Midbrain (tissue), 1 donor: ENCODE results near the gene PGLYRP3.

Source experiments
- DNase-seq: peaks from one replicate; lab custom pipeline; 2025; lab: John Stamatoyannopoulos, UW

PGLYRP3 gene

DNA sequence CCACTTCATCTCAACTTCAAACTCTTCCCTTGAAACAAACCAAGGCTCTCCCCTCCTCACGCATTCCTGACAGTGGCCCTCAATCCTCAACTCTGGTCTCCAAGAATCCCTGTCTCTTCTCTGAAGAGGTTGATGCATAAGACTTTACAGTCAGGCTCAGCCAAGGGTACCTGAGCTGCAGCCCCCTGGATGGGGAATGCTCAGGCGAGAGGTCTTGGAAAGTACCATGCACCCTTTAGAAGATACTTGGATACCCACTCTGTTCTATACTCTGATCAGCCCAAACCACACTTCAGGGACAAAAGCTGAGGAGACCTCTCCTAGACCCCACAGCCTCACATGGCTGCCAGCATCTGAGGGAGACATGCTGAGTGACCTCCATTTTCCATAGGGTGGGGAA is 536 bp upstream of the PGLYRP3 start:
- DNase-seq, result no peak

DNA sequence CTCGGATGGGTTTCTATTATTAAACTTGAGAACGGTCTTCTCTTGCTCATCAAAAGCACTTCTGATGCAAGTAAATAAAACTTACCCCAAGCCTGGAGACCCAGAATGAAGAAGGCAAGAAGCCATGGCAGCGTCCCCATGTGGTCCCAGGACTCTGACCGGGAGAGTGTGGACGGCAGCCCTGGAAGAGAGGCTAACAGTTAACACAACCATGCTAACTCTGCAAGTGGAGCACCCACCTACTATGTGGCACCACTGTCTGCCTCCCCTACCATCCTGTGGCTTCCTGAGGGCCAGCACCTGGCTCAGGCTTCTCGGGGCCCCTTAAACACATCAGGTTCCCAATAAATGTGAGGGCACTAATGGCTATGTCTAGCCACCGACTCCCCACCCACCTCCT is 2.2 kb downstream of the PGLYRP3 start:
- DNase-seq, result no peak

DNA sequence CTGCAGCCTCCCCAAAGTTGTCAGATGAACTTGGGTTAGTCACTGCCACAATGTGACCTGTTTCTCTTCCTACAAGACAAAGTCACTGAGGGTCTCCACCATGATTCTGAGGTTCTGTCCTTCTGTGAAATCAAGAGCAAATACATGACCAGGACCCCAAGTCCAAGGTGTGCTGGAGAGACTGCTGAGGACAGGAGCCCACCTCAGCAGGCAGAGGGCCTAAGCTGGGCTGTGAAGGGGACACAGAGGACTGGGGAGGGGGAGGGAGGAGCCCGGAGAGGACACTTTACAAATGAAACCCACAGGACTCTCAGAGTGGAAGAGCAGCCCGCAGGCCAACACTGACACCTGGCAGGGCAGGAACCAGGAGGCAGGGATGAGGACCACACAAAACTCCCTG is 3.3 kb downstream of the PGLYRP3 start:
- no peak for DNase-seq

DNA sequence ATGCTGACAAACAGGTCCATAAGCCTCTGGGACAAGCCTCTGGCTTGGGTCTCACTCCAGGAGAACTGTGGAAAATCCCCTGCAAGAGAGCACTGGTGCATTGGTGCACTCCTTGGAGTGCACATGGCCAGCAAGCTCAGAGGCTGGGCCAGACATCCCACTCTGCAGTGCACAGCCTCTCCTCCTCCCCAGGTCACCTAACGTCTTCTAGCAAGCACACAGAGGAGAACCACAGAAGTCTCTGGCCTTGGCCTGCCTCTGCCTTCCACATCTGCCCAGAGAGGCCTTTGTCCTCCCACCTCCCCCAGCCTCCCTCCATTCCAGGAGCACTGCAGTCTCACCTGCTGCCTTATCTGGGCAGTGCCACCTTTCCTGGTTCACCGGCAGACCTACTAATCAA is 4.2 kb downstream of the PGLYRP3 start:
- DNase-seq, result no peak

DNA sequence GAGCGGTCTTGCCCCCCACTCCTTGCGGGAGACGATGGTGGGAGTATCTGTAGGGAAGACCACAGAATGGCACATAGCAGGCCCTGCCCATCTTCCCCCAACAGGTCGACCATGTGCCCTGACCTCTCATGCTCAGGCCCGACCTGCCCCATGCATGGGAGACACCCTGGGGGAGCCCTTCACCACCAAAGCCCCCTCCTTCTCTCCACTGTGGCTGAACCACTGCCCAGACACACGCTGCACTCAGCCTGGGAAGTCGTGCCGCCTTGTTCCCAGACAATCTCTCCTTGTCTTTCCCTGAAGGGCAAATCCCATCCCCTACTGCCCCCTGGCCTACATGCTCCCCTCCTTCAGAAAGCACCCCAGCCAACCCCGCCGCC is 5.5 kb downstream of the PGLYRP3 start:
- no peak for DNase-seq

DNA sequence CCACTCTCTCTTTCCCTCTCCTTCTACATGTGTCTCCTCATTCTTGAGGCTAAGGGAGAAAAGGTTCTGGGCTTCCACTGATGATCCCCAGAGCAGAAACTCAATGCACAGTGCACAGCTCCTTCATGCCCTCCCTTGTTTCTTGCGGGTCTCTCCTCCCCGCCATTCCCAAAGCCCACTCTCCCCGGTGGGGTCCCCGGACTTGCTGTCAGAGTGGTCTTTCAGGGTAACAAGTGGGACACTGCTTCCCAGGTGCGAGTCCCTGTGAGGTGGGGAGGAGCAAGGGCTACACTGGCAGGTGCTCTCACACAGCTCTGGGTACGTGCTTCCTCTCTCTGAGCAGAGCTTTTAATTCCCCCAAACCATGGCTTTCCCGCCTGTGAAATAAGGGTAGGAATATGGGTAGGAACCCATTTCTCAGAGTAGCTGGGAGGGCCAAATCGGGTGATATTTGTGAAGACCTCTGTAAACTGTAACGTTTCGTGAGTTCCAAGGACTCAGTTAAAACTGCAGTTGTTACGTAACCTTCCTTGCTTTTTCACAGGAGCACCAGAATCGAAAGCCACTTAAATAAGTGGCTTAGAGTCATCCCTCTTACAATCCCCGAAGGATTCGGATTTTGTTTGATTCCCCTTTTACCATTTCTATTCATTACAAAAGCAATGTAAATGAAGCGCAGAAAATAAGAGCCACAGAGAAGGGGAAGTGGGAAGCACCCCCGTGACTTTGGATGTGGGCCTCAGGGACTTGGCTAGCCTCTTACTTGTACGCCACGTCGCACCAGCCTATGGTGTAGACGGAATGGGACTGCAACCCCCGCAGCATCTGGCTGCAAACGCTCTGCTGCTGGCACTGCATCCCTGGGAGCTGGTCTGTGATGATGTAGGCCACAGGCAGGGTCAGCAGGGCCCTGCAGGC is 6.2 kb downstream of the PGLYRP3 start:
- no peak for DNase-seq

DNA sequence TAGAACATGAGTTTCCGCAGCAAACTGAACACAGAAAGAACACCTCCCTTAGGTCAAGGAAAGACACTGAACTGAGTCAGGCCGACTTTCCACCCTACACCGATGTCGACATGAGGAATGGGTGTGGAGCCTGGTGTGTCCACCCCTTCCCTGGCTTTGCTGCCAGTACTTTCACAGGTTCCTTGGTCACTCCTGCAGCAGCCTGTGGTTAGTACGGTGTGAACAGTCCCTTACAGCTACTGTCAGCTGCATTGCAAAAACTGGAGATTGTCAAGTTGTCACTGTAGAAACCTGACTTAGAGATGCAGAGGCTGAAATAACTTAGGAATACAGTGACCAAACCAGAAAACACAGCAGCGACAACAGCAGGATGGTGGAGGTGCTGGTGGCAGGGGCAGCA is 7.1 kb downstream of the PGLYRP3 start:
- no peak for DNase-seq

DNA sequence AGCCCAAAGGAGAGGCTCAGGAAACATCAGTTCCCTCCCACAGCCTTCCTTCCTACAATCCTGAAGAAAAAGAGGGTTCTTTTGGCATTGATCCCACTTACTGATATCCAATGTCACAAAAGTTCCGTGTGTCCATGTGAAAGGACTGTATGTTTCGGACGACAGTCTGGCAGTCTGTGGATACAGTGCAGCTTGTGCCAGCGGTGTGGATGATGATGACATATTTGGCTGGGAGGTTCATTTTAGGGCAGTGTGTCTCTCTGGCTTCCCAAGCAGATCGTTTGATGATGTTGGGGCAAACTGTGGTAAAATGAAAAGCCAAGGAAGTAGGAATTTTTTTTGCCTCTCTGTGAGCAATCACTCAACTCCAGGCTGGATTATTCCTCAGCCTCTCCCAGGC is 10.4 kb downstream of the PGLYRP3 start:
- no peak for DNase-seq

DNA sequence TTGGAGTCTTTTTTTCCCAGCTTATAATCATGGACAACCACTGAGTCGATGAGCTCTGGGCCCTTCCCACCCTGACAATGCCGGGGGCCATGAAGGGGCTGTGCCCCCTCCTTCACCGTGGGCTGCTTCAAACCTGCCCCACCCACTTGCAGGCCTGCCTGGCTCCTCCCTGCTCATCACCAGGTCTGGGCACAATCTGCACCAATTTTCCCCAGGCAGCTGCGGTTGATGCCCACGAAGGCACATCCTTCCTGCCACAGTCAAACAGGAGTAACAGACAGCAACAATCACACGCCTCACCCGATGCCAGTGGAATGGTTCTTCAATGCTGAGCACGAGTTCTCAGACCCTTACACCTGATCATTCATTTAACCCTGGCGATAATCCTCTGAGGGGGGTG is 18.9 kb downstream of the PGLYRP3 start:
- no peak for DNase-seq

DNA sequence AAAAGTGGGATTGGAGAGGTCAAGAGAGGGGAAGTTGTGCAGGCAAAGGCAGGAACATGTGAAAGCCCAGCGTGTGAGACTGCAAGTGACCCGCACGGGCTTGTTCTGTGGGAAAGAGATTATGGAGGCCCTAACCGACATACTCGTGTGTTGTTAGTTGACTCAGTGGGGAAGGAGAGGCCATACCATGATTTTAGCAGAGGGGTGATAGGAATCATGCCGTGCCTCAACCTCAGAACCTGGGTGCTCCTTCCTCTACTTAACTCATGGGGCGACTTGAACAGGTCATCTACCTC is 19.3 kb downstream of the PGLYRP3 start:
- DNase-seq, result no peak

DNA sequence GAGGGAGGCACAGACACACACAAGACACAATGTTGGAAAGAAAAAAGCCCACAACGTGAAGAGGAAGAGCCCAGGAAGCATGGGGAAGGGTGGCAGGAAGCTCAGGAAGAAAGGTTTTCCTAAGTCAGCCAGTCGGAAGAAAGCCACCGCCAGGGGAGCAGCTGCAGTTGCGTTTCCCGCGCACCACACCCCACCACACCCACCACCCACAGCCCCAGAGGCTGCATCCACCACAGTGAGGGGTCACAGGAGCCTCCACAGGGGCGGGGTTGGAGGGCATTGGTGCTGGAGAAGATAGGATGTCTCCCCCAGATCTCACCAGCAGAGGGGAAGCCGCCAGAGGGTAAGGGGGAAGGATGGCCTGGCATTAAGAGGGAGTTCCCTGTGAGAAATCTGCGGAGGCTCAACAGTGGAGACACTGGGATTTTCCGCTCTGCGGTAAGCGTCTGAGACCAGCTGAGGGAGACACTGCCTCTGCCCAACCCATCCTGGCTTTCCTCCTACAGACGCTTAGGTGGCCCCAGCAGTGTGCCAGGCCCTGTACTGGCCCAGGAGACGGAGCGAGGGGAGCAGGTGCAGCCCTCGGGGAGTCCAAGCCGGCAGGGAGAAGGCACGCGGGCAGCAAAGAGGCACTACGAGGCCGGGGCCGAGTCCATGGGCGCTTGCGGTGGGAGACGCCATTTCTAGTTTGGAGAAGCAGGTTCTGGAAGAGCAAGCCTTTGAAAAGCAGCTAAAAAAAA is 19.8 kb downstream of the PGLYRP3 start:
- no peak for DNase-seq

DNA sequence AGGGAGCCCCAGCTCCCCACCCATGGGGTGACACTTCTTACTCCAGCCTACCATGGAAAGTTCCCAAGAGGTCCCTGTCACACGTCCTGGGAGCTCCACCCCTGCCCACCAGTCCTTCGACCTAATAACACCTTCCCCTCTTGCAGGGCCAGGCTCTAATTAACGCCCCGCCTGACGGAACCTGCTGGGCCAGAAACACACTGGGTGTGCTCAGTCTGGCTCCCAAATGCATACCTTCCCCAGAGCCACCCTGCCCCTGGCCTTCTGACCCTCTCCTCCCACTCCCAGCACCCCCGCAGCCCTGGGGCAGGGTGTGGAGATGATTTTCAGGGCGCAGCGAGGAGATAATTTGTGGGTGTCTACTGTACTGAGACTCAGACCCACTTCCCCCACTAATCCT is 20.6 kb downstream of the PGLYRP3 start:
- no peak for DNase-seq

DNA sequence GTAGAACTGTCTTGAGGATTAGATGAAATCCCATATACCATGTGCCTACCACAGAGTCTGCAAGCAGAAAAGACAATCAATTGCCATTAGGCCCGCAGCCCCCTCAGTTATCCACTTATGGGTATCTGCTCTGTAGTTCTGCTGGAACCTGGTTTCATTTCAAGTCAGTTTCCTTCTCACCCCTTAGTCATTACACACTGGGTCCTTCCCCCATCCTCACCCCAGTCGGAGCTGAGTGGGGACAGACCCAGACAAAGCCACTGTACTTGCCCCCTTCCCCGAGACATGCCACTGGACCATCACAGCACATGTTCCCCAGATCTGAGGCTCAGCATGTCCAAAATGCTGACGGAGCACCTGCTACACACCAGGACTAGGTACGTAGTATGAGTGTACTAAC is 21.2 kb downstream of the PGLYRP3 start:
- no peak for DNase-seq

DNA sequence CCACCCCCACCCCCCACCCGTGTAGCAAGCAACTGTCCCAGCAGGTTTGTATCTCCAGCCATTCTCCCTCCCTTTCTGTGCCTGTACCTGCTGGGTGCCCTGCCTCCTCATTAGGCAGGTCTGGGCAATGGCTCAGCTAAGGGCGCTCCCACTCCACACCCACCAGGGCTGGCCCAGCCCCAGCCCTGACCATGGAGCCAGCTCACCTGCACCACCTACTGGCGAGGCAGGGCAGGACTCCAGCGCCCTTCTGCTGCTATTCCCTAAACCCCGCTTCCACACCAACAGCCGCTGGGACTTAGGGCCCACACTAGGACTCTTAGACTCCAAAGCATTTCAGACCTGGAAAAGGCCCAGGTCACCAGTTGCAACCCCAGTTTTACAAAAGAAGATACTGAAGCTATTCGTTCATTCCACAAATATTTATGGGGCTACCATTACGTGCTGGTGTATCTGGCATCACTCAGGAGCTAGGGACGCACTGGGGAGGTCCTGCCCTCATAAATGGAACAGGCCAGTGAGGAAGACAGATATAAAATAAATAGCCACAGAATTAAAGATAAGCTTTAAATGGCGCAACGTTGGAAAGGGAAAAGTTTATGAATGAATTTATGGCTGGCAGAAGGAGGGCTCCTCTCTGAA is 24.0 kb downstream of the PGLYRP3 start:
- DNase-seq, result no peak

DNA sequence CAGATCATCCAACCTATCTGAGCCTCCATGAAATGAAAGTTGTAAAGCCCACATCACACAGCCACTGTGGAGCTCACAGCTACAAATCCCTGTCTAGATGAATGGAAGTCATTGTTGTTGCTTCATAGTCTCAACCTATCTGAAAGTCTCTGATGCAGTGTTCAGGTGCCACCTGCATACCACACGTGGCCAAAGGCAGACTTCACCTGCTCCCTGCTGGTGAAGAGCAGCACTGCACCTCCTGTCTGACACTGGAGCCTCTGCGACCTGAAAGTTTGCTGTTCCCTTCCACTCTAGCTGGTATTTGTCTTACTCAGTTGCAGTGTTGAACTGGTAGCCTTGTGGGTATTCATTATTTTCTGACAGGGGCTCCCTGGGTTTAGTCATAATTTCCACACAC is 34.9 kb downstream of the PGLYRP3 start:
- no peak for DNase-seq

DNA sequence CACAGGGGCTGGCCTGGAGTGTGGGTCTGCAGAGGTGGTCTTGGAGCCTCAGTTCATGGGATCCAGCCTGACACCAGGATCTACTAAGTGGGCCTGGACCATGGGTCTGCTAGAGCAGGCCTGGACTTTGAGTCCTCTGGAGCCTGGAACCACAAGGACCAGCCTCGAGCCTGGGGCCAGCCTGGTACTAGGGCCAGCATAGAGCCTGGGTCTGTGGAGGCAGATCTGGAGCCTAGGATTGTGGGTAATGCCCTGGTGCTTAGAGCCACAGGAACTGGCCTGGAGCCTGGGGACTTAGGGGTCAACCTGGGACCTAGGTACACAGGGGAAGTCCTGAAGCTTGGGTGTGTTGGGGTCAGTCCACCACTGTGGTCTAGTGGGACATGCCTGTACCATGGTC is 40.6 kb downstream of the PGLYRP3 start:
- DNase-seq, result no peak

DNA sequence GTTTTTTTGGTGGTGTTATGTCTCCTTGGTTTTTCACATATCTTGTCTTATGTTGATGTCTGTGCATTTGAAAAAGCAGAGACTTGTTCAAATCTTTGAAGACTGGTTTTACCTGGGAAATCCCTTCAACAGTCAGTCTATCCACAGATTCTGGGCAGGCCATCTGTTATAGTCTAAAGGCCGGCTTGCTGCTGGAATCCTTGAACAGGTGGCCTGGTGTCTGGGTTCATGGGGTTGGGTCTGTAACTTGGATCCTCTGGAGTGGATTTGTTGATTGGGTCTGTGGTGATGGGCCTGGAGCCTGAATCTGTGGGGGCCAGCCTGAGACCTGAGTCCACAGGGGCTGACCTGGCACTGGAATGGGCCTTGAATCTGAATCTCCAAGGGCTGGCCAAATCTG is 41.0 kb downstream of the PGLYRP3 start:
- no peak for DNase-seq

DNA sequence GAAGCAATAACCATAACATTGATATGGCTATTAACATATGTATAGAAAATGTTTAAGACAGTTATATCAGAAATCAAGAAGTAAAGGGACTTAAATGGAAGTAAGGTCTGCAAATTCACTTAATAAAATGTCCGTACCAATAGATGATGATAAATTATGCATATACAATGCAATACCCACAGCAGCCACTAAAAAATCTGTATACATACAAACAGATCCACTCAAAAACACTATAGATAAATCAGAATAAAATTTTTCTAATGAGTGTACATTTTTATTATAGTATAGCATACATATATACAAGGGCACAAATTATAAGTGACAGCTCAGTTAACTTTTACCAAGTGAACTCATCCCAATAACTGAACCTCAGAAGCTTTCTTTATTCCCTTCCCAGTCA is 47.3 kb downstream of the PGLYRP3 start:
- DNase-seq, result no peak

DNA sequence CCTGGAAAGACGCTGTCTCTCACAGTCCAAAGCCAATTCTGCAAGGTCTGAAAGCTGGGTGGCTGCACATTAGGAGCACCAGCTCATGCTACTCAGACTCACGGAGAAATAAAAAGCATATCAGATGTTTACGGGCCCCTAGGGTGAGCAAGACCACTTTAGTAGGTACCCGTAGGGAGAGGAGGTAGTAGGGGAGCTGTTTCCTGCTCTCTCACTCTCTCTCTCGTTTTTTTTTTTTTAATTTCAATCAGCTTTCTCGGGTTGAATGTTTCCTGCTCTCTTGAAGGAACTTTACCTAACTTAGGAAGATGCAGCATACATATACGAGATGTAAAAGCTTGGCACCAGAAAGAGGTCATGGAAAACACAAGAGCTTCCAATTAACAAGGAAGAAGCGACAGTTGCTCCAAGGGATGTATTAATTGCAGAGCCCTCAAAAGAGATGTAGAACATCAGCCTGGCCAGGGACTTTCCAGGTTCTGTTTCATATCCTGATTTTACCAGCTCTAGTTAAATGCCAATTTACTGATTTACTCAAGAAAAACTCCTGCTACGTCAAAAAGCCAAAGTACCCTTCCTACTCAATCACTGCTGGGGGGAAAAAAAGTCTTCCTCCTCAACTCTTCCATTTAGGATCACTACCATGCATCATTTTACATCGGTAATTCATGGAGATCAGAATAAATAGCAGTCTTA is 50.1 kb downstream of the PGLYRP3 start:
- no peak for DNase-seq

DNA sequence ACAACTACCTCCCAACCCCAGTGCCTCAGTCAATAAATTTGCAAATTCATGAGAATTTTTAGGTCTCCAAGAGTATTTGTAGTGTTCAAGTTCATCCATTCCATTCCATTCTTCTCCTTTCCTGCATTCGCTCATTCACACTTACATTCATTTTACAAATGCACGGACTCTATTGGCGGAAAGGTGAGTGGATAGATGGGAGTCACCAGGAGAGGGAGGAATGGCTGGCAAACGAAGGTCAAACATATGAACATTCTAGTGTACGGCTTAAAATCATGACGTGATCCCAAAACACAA is 50.7 kb downstream of the PGLYRP3 start:
- no peak for DNase-seq

DNA sequence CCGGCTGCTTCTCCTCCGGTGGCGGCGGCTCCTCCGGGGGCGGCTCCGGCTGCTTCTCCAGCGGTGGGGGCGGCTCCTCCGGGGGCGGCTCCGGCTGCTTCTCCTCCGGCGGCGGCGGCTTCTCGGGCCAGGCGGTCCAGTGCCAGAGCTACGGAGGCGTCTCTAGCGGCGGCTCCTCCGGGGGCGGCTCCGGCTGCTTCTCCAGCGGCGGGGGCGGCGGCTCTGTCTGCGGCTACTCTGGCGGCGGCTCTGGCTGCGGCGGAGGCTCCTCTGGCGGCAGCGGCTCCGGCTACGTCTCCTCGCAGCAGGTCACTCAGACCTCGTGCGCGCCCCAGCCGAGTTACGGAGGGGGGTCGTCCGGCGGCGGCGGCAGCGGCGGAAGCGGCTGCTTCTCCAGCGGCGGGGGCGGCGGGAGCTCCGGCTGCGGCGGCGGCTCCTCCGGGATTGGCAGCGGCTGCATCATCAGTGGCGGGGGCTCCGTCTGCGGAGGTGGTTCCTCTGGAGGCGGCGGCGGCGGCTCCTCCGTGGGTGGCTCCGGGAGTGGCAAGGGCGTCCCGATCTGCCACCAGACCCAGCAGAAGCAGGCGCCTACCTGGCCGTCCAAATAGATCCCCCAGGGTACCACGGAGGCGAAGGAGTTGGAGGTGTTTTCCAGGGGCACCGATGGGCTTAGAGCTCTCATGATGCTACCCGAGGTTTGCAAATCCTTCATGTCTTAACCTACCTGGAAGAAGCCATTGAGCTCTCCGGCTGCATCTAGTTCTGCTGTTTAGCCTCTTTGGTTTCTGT is 51.3 kb downstream of the PGLYRP3 start:
- no peak for DNase-seq
